ENCODE data around the gene PRKCE.

DNA sequence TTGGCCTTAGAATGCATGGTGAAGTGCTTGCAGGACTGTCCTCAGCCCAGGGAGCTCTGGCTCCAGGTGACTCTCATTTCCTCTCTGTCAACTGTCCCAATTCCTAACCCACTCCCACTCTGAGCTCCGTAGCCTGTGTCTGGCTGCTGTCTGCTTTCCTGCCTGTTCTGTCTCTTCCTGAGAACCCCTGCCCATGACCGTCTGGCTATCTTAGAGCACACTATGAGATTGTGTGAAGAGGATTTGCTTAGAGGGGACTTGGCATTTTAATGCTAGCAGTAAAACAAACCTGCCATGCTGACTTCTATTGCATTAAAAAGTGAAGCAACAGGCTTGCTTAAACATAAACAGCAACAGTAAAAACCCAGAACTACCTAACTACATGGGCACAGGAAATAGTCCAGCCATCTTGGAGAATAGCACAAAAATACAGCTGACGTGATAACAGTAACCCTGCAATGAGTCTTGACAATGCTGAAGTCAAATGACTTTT is 234.7 kb downstream of the PRKCE start:
- TF ChIP-seq TAF1 (IDR thresholded peaks at IDR 0.05; ENCODE audit: borderline replicate concordance, low read depth, low read length): no peak
- TF ChIP-seq POLR2A (IDR thresholded peaks at IDR 0.05; ENCODE audit: low read depth, low read length): no peak
